PC-3 (cell line): Measurements from ENCODE around the gene CDH13.

Experiments
- CTCF ChIP-seq: fragments of 300-600 bp; sonication (generic); conservative IDR thresholded peaks from 2 replicates; pipeline ENCODE4 v1.5.1; 2017; ENCODE audit warnings: antibody characterized with exemption, low read depth, mild to moderate bottlenecking, low read length
- EZH2phosphoT487 ChIP-seq: fragments of 300-600 bp; sonication (generic); IDR thresholded peaks from 2 replicates; pipeline ENCODE4 v1.6.1; 2018; ENCODE audit warnings: mild to moderate bottlenecking, antibody characterized with exemption, low read length, borderline replicate concordance

DNA sequence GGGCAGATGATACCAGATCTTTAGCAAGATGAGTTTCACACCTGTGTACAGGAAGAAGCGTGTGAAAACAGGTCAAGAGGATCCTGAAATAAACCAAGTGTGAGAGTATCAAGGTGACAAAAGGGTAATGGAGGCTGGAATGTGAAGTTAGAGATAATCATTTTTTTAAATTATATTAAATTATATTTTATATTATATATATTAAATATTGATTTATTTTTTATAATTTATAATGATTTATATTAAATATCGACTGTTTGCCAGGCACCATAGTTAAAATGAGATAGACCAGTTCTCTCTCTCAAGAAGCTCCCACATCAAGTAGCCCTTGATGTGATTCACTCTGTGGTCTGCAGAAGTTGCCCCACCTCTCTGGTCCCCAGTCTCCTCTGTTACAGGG lies 820.8 kb downstream of the CDH13 start:
- TF ChIP-seq CTCF (no peak), EZH2phosphoT487 (no peak)
